GM21515 (cell line): Measurements from ENCODE around the gene DDX54.
"Not testable (repeated sequence)": the region's sequence is repeated elsewhere in the genome, so short reads cannot be mapped to it uniquely, and the experiment has no call there.

Experiments
- ATAC-seq: cut with Tn5 transposase; IDR thresholded peaks from one replicate; pipeline ENCODE4 v1.9.1; 2021; ENCODE audit not compliant: unreplicated experiment

Gene DDX54

GRCh38 chr12:113145720-113146551 lies 39.3 kb downstream of the DDX54 start:
- no peak for ATAC-seq

- no peak for ATAC-seq
These were observed 40.5 kb downstream of the DDX54 start for GRCh38 chr12:113144806-113145205.

GRCh38 chr12:113143959-113144358 lies 41.3 kb downstream of the DDX54 start:
- no peak for ATAC-seq

- no peak for ATAC-seq
These were observed 42.4 kb downstream of the DDX54 start for GRCh38 chr12:113142886-113143332.

GRCh38 chr12:113142173-113142885 lies 42.9 kb downstream of the DDX54 start:
- ATAC-seq: no peak

- not testable (repeated sequence) for ATAC-seq
These were observed 43.6 kb downstream of the DDX54 start for GRCh38 chr12:113141716-113142115.

GRCh38 chr12:113140706-113141105 lies 44.6 kb downstream of the DDX54 start:
- no peak for ATAC-seq

- no peak for ATAC-seq
These were observed 46.5 kb downstream of the DDX54 start for GRCh38 chr12:113138826-113139225.

GRCh38 chr12:113137861-113138783 lies 47.2 kb downstream of the DDX54 start:
- ATAC-seq: no peak

GRCh38 chr12:113136990-113137511 lies 48.2 kb downstream of the DDX54 start:
- ATAC-seq: no peak

GRCh38 chr12:113136128-113136989 lies 48.9 kb downstream of the DDX54 start:
- ATAC-seq: no peak

GRCh38 chr12:113135178-113136127 lies 49.8 kb downstream of the DDX54 start, which contains the start of gene RASAL1:
RASAL1 (minus strand) TSS chr12:113135761; CDS start chr12:113135462, 299 bp downstream.
- no peak for ATAC-seq

GRCh38 chr12:113134521-113134951 lies 50.7 kb downstream of the DDX54 start:
- no peak for ATAC-seq

- no peak for ATAC-seq
These were observed 51.2 kb downstream of the DDX54 start for GRCh38 chr12:113134071-113134470.

GRCh38 chr12:113133666-113134065 lies 51.6 kb downstream of the DDX54 start:
- ATAC-seq: no peak

GRCh38 chr12:113133036-113133435 lies 52.2 kb downstream of the DDX54 start:
- ATAC-seq: no peak

GRCh38 chr12:113131556-113131955 lies 53.7 kb downstream of the DDX54 start:
- ATAC-seq: no peak

- no peak for ATAC-seq
These were observed 54.7 kb downstream of the DDX54 start for GRCh38 chr12:113130457-113131135.
